NCI-H1048 (cell line): Measurements from ENCODE around the gene SLC1A2.

Source experiments
- DNase-seq: peaks from one replicate; lab custom pipeline; 2025; lab: John Stamatoyannopoulos, UW

SLC1A2 gene

DNA sequence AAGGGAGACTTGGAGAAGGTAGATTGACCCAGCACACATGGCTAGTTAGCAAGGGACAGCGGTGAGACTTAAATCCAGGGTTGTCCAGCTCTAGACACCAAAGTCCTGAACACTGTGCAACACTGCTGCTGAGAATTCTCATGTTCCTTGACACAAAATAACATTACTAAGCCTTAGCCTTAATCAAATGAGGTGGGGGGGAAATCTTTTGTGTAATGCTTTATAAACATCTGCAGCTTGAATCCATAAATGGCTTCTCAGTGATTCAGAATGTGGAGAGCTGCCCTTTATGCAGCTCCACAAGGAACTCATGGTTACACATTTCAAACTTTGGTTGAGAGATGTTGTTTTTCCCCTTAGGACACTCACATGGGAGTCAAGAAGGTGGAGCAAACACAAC, 200.4 kb downstream of the SLC1A2 start:
- no peak for DNase-seq

DNA sequence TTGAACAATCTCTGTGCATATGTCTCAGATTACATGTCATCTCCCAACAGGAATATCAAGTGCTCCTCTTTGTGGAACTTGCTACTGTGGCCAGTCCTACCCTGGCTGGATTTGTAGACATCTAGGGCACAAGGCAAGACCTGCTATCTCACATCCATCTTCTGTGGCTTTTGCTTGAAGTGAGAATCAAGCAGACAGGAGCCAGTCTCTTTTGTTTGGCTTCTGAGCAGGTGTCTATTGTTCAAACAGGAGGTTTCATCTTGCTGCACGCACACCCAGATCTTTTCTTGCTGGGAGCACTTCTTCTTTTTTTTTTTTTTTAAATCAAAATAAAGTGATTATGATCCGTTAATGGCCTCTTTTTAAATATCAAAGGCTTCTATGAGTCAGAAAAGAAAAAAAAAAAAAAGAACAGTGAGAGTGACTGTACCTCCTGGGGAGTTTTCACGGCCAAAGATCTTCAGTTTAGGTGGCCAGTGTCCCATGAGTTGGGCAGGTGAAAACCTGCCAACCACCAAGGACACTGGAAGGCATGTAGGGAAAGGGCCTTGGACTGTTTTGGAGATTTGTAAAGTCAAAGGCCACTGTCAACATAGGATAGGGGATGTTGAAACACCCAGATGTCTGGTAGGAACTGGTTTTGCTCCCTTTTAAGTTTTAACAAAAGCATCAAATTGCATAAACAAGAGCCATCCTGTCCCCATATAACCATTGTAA, 202.2 kb downstream of the SLC1A2 start:
- no peak for DNase-seq

DNA sequence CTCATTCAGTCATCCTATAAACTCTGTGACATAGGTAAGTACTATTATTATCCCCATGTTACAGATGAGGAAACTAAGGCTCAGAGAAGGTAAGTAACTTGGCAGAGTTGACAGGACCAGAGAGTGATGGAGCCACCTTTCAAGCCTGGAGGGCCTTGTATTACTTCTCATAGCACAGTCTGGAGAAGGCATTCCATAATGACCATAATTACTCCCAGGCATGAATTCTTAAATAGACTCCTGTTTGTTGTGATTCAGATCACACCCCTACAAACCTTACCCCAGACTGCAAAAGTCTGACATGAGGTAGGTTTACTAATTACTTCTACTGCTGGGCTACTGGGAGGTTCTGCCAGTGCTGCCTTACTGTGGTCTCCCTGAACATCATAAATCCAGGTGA, 203.4 kb downstream of the SLC1A2 start:
- DNase-seq = no peak

DNA sequence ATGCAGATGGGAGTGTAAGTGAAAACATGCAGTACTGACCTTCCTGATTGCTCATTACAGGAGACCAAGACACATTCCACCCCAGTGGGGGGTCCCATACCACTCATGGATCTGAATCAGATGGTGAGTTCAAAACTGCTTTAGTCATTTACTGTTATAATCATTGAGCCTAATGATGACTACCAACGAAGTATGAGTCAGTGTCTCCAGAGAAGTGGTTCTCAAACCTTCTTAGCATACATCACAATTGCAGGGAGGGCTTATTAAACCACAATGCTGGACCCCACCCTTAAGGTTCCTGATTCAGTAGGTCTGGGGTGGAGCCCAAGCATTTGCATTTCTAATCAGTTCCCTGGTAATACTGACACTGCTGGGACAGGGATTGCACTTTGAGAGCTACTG, 204.6 kb downstream of the SLC1A2 start:
- no peak for DNase-seq

DNA sequence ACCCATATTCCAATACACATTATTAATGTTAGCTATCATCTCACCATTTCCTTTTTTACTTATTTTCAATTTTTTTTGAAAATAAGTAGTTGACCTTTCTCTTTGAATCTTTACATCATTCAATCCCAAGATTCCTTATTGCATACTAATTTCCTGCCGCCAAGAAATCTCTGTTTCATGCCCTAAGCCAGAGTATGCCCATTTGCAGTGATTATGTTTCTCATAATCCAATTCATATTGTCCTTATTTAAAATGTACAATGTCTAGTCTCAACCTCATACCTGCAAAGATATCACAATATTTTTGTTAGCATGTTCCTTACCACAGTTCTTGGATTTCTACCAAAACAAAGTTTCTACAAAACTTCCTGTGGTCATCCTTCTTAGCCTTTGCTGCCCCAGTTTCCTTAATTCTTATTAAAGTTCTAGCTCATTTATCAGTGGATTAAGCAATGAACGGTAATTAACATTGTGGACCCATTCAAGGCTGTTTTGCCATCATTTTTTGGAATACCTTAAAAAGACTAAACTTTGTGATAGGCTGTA, 205.1 kb downstream of the SLC1A2 start:
- DNase-seq = no peak

DNA sequence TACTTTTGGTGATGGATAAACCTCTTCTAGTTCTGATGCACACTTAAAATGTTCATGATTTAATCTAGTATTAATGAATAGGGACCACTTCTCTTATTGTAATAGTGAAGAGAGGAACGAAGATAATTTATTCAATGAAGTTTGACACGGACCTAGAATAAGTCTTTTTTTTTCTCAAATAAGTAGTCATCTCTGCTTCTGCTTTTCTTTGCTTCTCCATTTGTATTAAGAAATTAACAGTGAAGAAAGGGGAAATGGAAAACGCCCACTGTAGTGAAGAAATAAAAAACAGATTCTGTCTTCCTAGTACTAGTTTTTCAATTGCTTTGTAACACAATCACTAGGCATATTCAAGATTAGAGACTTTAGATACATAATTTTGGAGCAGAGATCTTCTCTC, 207.4 kb downstream of the SLC1A2 start:
- no peak for DNase-seq

DNA sequence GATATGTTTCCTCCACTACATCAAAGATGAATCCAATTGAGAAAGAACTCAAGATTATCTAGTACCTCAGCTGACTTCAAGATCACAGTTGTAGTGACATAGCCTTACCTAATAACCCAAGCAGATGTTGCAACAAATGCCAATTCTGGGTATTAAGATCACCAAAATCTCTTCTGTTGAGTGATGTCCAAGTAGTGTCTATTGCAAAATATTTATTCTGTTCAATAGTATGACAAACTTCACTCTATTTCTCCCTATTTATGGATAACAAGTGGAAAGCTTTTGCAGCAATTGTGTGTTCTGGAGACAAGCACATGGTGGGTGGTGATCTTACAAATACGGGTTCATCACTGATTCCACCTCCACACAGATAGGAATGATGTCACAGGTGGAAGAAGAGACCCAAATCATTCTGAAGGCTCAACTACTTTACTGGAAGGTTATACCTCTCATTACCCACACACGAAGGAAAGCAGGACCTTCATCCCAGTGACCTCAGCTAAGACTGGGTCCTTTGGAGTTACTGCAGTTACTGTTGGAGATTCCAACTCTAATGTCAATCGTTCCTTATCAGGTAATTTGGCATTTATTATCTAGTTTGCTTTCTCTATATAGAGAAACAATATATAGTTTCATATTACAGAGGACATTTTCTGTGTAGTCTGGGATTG, 208.3 kb downstream of the SLC1A2 start:
- no peak for DNase-seq

DNA sequence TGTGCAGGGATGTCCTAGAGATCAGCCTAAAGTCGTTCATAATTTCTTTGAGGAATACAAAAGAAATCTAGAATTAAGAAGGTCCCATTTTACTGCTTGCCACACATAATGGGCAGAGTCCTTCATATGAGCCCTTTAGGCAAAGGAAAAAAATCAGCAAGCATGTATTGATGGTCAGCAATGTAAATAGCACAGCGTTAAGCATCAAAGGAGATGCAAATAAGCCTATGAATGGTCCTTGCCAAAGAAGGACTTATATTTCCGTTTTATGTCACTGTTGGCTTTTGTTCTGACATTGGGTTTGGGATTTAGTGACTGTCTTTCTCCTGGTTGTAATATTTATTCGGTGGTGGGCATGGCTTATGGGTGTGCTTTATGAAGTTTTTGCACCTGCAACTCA, 210.6 kb downstream of the SLC1A2 start:
- no peak for DNase-seq

DNA sequence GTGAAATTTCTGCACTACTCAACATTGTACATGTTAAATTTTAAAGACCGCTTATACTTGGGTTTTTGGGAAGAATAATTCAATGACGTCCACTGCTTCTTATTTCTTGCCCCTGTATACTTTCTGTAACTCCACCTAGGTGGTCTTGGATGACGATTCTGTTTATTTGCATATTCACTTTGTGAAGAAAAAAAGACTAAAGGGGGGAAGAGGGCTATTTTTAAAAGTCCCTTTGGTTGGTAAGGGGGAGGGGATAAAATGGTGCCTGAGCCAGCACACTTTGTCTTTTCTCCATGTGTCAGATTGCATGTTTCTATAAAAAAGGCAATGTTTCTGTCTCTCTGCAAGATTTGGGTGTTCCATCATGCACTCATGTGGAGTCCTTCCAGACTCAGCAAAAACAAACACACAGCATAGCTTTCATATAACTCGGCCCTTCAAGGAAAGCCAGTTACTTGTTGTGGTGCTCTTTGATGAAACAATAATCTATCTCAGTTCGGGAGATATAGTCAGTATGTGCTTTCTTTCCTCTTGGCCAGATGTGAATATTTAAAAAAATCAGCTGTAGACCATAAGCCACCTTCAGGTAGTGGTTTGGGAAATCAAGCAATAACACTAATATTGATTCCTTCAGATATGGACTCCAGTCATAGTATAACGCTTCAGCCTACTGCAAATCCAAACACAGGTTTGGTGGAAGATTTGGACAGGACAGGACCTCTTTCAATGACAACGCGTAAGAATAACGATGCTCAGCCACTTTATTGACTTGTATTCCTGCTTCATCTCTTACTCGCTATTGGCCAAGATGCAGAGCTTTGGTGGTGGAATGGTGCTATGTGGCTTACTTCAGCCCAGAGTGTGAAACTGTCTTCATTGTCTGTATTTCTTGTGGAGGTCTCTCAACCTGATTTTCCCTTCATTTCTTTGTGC, 211.6 kb downstream of the SLC1A2 start:
- DNase-seq = no peak

DNA sequence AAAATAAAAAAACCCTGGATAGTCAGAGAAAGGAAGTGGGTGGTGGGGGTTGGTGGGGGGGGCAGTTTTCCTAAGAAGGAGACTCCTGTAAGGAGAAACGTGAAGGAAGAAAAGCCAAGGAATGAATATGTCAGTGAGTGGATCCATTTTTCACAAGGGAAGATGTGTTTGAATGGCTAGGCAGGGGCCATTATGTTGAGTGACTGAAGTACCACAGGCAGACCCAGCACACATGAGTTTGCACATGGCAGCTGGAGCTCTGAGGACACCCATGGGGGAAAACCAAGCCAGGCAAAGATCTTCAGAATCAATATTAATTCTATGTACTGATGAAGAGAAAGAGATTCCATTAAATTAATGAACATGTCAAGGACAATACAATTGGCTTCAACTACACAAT, 212.7 kb downstream of the SLC1A2 start:
- no peak for DNase-seq

DNA sequence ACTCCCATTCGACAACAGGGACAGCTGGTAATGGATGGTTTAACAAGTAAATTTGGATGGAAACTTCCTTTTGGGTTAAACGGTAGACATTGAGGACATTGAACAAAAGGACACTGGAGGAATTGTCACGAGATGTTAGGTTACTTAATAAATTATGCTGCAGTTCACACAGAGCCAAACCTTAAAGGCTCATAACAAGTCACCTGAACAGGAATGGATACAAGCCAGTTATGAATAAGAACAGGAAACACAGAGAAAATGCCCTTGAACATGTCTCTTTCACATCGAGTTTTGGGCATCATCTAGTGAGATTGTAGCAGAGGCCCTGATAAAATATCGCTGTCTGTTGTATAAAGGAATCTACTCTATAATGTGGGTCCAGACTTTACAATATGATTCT, 214.7 kb downstream of the SLC1A2 start:
- DNase-seq = no peak
